ENCODE measurements around the gene TFF2. TPM values are rescaled to one million over a fixed set of nuclear protein-coding genes. Genes with fewer than 3 reads are reported as not detected.

Gene TFF2
- total and polyA plus RNA-seq, 11 donors = not detected

DNA sequence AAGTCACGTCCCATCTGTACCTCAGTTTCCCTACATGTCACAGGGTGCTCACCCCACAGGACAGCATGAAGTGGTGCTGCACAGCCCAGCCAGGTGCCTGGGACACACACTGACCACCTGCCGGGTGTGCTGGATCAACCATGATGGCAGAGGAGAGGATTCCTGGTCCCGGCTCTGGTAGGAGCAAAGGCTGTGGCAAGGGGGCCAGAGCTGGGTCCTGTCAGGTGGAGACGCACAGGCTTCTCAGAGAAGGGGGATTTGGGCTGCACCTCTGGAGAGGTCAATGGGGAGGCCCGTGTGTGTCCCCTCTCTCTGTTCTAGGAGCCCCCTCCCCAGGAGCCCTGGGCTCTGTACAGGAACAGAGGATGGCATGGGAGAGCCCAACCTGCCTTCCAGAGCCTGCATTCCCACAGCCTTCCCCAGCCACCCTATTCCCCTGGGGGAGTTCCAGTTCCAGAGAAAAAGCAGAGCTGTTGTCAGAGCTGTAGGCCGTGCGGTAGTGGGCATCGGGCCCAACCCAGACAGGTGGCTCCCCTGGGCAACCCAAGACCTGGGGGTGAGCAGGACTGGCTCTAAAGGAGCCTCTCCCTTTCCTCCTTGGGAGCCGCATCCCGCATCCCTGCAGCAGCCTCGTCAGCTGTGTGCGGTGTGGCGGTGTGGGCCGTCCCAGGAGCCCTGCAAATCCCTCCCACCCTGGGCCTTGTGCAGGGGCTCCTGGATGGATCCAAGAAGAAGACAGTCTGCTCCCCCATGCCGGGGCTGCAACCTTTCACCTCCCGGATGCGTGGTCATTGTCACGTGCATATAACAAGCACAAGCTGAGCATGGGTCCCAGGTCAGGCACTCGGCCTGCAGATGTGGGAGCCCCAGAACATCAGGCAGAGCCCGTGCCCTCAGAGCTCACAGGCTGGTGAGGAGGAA lies 32.7 kb downstream of the TFF2 start:
- intact Hi-C loops (cut with DNase I) = loop anchor here in 3 of 10 donors (10.0 kb wide), 1 partner anchor 127 kb away; no protein-coding TSS in a partner anchor
- Histone ChIP-seq H3K36me3 (no peaks in the 10 kb centered on the region), H3K27ac (no peak overlapping the region), H3K9me3 (no peaks in the 10 kb centered on the region), H3K4me3 (no peak overlapping the region), H3K4me1 (peaks cover 0 to 12% (median 7%) of the 10 kb centered on the region in 12 donors), H3K27me3 (peaks cover 0 to 7% (median 0%) of the 10 kb centered on the region in 9 donors)
- no peak for DNase-seq
- ATAC-seq = no peak
- 79 to 86% (median 85%) methylated on average over 19 to 20 of the region's 20 CpGs for WGBS, 4 donors
- TF ChIP-seq, protein P1, sequence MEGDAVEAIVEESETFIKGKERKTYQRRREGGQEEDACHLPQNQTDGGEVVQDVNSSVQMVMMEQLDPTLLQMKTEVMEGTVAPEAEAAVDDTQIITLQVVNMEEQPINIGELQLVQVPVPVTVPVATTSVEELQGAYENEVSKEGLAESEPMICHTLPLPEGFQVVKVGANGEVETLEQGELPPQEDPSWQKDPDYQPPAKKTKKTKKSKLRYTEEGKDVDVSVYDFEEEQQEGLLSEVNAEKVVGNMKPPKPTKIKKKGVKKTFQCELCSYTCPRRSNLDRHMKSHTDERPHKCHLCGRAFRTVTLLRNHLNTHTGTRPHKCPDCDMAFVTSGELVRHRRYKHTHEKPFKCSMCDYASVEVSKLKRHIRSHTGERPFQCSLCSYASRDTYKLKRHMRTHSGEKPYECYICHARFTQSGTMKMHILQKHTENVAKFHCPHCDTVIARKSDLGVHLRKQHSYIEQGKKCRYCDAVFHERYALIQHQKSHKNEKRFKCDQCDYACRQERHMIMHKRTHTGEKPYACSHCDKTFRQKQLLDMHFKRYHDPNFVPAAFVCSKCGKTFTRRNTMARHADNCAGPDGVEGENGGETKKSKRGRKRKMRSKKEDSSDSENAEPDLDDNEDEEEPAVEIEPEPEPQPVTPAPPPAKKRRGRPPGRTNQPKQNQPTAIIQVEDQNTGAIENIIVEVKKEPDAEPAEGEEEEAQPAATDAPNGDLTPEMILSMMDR (IDR thresholded peaks at IDR 0.05) = no peak
- TF ChIP-seq POLR2A (IDR thresholded peaks at IDR 0.05) = no peak

DNA sequence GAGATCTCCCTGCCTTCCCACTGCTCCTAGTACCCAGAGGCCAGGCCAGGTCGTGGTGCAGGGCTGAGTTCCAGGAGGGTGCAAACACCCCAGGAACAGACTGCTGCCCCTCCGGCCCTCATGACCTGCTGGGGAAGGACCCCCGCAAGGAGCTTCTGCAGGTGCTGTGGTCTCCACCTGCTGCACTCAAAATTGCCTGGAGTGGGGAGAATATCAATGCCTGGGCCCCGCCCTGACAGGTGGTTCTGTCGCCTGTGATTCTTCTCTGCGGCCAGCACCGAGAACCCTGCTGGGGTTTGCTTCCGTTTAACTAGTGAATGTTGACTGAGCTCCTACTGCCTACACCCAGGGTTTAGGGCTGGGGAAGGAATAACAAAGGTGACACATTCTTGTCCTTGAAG lies 33.5 kb downstream of the TFF2 start:
- Histone ChIP-seq H3K27ac (no peak overlapping the region), H3K4me1 (peaks cover 0 to 15% (median 9%) of the 10 kb centered on the region in 12 donors), H3K27me3 (no peaks in the 10 kb centered on the region), H3K9me3 (no peaks in the 10 kb centered on the region), H3K4me3 (no peak overlapping the region), H3K36me3 (no peaks in the 10 kb centered on the region)
- TF ChIP-seq, protein P1 (IDR thresholded peaks at IDR 0.05) = no peak
- no peak for TF ChIP-seq POLR2A (IDR thresholded peaks at IDR 0.05)
- intact Hi-C loops (cut with DNase I) = loop anchor here in 3 of 10 donors (10.0 kb wide), 1 partner anchor 127 kb away; no protein-coding TSS in a partner anchor
- no peak for ATAC-seq
- DNase-seq = no peak
- WGBS, 4 donors = 77 to 86% (median 80%) methylated on average over 6 to 8 of the region's 8 CpGs

DNA sequence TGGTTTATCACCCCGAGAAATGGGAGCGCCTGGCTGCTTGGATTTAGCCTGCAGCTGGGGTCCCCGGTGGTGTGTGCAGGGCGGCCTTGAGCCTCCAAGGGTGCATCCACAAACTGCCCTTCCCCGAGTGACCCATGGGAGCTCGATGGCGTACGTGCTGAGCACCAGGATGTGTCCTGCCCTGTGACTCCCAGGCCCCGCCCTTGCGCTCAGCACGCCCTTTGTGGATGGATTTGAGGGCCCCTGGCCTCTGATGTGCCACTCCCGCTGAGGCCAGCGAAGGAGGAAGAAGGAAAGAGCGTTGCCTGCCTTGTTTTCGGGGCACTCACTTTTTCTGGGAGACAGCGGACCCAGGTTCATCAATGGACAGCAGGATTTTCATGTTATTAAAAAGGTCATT lies 33.9 kb downstream of the TFF2 start:
- 91 to 93% (median 91%) methylated on average over 12 to 16 of the region's 16 CpGs for WGBS, 4 donors
- no peak for TF ChIP-seq POLR2A (IDR thresholded peaks at IDR 0.05)
- TF ChIP-seq, protein P1 (IDR thresholded peaks at IDR 0.05) = no peak
- no peak overlapping the region for H3K27ac ChIP-seq
- H3K4me1 ChIP-seq = peaks cover 0 to 20% (median 9%) of the 10 kb centered on the region in 12 donors
- H3K36me3 ChIP-seq = no peaks in the 10 kb centered on the region
- ATAC-seq (no peak), DNase-seq (no peak)
- H3K4me3 ChIP-seq = no peak overlapping the region
- intact Hi-C loops (cut with DNase I) = loop anchor here in 3 of 10 donors (10.0 kb wide), 1 partner anchor 128 kb away; no protein-coding TSS in a partner anchor
- H3K27me3 ChIP-seq = no peaks in the 10 kb centered on the region
- no peaks in the 10 kb centered on the region for H3K9me3 ChIP-seq

DNA sequence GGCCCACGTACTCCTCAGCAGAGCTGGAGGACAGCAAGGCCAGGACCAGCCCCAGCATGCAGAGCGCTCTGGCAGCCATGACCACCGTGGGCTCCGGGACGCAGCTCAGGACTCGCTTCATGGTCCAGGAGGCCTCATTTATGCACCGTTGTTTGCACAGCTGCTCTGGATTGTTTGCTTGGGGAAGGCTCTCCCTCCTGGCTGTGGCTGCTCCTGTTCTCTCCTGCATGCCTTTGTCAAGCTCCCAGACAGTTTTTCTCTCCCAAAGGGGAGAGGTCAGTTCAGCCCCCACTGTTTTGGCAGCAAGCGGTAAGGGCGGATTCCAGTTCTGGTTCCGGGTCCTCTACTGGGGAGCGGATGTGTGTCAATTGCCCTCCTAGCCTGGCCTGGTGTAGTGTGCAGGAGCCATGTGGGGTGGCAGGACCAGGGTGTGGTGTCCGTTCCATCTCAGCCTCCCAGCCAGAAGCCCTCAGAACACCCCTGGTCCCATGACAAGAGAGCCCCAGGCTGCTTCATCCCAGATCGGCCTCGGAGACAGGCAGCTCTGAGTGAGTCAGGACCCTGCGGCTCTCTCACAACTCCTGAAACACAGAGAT lies 35.4 kb downstream of the TFF2 start, which contains the start of gene TFF3:
TFF3 (minus strand) TSS at position 114 of the 596 bp plus-strand sequence; CDS start at position 79, 35 bp downstream.
- Histone ChIP-seq H3K27ac (peak within 1 kb of the TSS in 3 of 12 donors; percentile 10 to 16 (median 13)), H3K27me3 (no peaks in the 10 kb centered on the region), H3K36me3 (no peaks in the 10 kb centered on the region), H3K4me3 (peak within 1 kb of the TSS in 1 of 12 donors; percentile 21), H3K4me1 (peaks cover 0 to 22% (median 9%) of the 10 kb centered on the region in 12 donors), H3K9me3 (no peaks in the 10 kb centered on the region)
- peak in 1 of 5 donors; percentile 42 for DNase-seq
- intact Hi-C loops (cut with DNase I) = loop anchor here in 3 of 10 donors (10.0 kb wide), 1 partner anchor 129 kb away; no protein-coding TSS in a partner anchor
- TF ChIP-seq, protein P1 (IDR thresholded peaks at IDR 0.05) = no peak
- no peak for TF ChIP-seq POLR2A (IDR thresholded peaks at IDR 0.05)
- ATAC-seq = peak; percentile 31 to 86 (median 40)
- WGBS, 4 donors = 70 to 80% (median 76%) methylated on average over 8 to 15 of the region's 15 CpGs
